ENCODE measurements around the gene ITCH. TPM values are rescaled to one million over a fixed set of nuclear protein-coding genes. Genes with fewer than 3 reads are reported as not detected.

The ITCH gene
- total and polyA plus RNA-seq, 9 of the 15 experiments (the other 6 are each of a cell fraction or from before 2014, with no cell fraction given): 7.5 to 53.0 (median 22.9) TPM

GRCh38 chr20:34363062-34363464 lies at the start of gene ITCH (continued):
- no peak for TF ChIP-seq CCAR2 (IDR thresholded peaks at IDR 0.05; ENCODE audit: low read depth, low read length)
- TF ChIP-seq MLLT1 (IDR thresholded peaks at IDR 0.05): 0 out of 4 replicates have a peak, but pooled peaks of 1 of the 2 experiments have one; percentile 38
- TF ChIP-seq ZNF696 (CRISPR knock-in tag; conservative IDR thresholded peaks at IDR 0.05): no peak
- TF ChIP-seq RFX1 (IDR thresholded peaks at IDR 0.05): no peak
- no peak for TF ChIP-seq GATAD2A (IDR thresholded peaks at IDR 0.05)
- TF ChIP-seq U2AF2 (optimal IDR thresholded peaks at IDR 0.05; ENCODE audit: low read depth, low read length): no peak
- TF ChIP-seq RHOXF2B (CRISPR knock-in tag; conservative IDR thresholded peaks at IDR 0.05): no peak
- no peak for TF ChIP-seq RNF219 (CRISPR knock-in tag; IDR thresholded peaks at IDR 0.05)
- TF ChIP-seq ZNF41 (CRISPR knock-in tag; conservative IDR thresholded peaks at IDR 0.05): no peak
- TF ChIP-seq RBBP5 (IDR thresholded peaks at IDR 0.05; ENCODE audit: borderline replicate concordance, insufficient read depth, low read length, poor library complexity, severe bottlenecking): no peak
- no peak for TF ChIP-seq ZBTB5 (IDR thresholded peaks at IDR 0.05)
- TF ChIP-seq CTCFL (IDR thresholded peaks at IDR 0.05; ENCODE audit: borderline replicate concordance, insufficient read depth, low read depth, low read length, poor library complexity, severe bottlenecking): no peak
- no peak for TF ChIP-seq ZNF445 (CRISPR knock-in tag; IDR thresholded peaks at IDR 0.05; ENCODE audit: low read depth)
- no peak for TF ChIP-seq HSF4 (CRISPR knock-in tag; IDR thresholded peaks at IDR 0.05; ENCODE audit: borderline replicate concordance)
- 0 out of 2 replicates have a peak, but pooled peaks have one; percentile 61 for TF ChIP-seq THAP12 (CRISPR knock-in tag; IDR thresholded peaks at IDR 0.05)
- no peak for TF ChIP-seq RCOR1 (IDR thresholded peaks at IDR 0.05; ENCODE audit: borderline replicate concordance in 1 of 2, low read depth in 2 of 2, low read length in 2 of 2)
- 0 out of 4 replicates have a peak, but pooled peaks of 1 of the 2 experiments have one; percentile 22 for TF ChIP-seq SIN3A (IDR thresholded peaks at IDR 0.05; ENCODE audit: borderline replicate concordance in 2 of 2, control insufficient read depth in 1 of 2, low read depth in 2 of 2, low read length in 2 of 2)
- TF ChIP-seq BCOR (IDR thresholded peaks at IDR 0.05): no peak
